Retinal pigment epithelial cell (primary cell): ENCODE measurements around the gene KRTAP12-1.

Experiments used
- DNase-seq: peaks from one replicate; pipeline ENCODE4 v3.0.0-alpha.2; 2010; ENCODE audit warnings: low read depth
- H3K4me3 ChIP-seq: 2 replicates; pipeline ENCODE4 v1.5.1; 2011; ENCODE audit warnings: mild to moderate bottlenecking, low read length, control low read depth, moderate library complexity
- CTCF ChIP-seq: conservative IDR thresholded peaks from 2 replicates; pipeline ENCODE4 v1.5.1; 2011; ENCODE audit warnings: low read depth, low read length, control low read depth, inconsistent platforms

Gene KRTAP12-1

GRCh38 chr21:44711327-44712202 is 29.6 kb upstream of the KRTAP12-1 start, which contains the start of gene TSPEAR:
TSS of gene TSPEAR (minus strand) at chr21:44711572. CDS start at chr21:44711514, 58 bp downstream.
- DNase-seq = no peak
- no peak within 1 kb of the TSS for H3K4me3 ChIP-seq
- TF ChIP-seq CTCF = no peak

- DNase-seq = no peak
- no peak overlapping the region for H3K4me3 ChIP-seq
- TF ChIP-seq CTCF = no peak
These were observed 28.9 kb upstream of the KRTAP12-1 start for GRCh38 chr21:44710756-44711326.

- TF ChIP-seq CTCF = no peak
- DNase-seq = no peak
These were observed 28.3 kb upstream of the KRTAP12-1 start for GRCh38 chr21:44710294-44710665.

GRCh38 chr21:44709426-44710293 is 27.7 kb upstream of the KRTAP12-1 start:
- TF ChIP-seq CTCF = no peak
- H3K4me3 ChIP-seq = no peak overlapping the region
- no peak for DNase-seq

More at GRCh38 chr21:44710294-44710665, 28.3 kb upstream of the KRTAP12-1 start:
- no peak overlapping the region for H3K4me3 ChIP-seq

- no peak for TF ChIP-seq CTCF
- H3K4me3 ChIP-seq = no peak overlapping the region
- DNase-seq = no peak
These were observed 27.0 kb upstream of the KRTAP12-1 start for GRCh38 chr21:44708866-44709425.

GRCh38 chr21:44708213-44708865 is 26.4 kb upstream of the KRTAP12-1 start:
- no peak for DNase-seq
- no peak overlapping the region for H3K4me3 ChIP-seq
- no peak for TF ChIP-seq CTCF
